GM18867 (cell line): Measurements from ENCODE around the gene SLC37A1.

ENCODE experiments used
- ATAC-seq: cut with Tn5 transposase; IDR thresholded peaks from one replicate; pipeline ENCODE4 v1.9.1; 2021; ENCODE audit warnings: mild to moderate bottlenecking, moderate library complexity; ENCODE audit not compliant: unreplicated experiment

SLC37A1 gene

DNA sequence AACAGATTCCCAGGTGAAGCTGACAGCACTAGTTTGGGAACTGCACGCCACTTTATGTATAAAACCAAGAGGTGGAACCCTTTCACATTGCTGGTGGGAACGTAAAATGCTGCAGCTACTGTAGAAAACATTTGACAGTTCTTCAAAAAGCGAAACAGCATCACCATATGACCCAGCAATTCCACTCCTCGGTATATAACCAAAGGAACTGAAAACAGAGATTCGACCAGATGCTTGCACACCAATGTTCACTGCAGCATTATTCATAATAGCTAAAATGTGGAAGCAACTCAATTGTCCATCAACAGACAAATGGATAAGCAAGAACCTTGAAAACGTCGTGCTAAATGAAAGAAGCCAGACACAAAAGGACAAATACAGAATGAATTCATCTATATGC is 35.1 kb upstream of the SLC37A1 start:
- ATAC-seq: peak; percentile 47

DNA sequence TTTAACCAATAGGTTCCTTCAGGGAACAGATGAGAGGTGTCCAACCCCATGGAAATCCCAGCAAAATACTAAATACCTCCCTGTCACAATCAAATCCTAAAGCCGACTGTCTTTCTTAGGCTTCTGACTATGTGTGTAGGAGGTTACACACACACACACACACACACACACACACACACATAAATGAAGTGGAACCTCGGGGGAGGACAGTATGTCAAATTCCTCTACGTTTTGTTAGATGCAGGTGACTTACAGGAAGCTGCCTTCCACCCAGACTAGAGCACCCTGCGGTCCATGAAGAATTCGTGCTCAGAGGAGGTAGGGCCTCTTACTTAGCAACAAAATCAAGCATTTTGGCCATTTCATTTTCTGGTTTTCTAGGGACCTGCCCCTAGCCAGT is 34.1 kb upstream of the SLC37A1 start:
- ATAC-seq: no peak

DNA sequence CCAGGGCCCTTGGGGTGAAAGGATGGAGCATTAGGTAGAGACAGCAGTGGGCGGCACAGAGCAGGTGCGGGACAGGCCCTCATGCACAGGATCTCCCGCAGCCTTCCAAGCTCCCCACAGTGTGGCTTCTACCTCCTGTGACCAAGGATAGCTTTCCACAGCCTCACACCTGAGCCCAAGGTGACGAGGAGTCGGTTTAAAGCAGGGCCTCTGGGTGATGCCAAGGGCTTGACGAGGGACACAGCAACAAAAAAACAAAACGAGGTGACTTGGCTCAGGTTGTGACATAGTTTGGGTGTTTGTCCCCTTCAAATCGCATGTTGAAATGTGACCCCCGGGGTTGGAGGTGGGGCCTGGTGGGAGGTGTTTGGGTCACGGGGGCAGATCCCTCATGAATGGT is 32.9 kb upstream of the SLC37A1 start:
- ATAC-seq: no peak

GRCh38 chr21:42481169-42481568 is 32.5 kb upstream of the SLC37A1 start:
- no peak for ATAC-seq

- ATAC-seq: no peak
Measured at GRCh38 chr21:42484966-42485365, 28.7 kb upstream of the SLC37A1 start.

GRCh38 chr21:42486072-42486471 is 27.6 kb upstream of the SLC37A1 start:
- no peak for ATAC-seq

DNA sequence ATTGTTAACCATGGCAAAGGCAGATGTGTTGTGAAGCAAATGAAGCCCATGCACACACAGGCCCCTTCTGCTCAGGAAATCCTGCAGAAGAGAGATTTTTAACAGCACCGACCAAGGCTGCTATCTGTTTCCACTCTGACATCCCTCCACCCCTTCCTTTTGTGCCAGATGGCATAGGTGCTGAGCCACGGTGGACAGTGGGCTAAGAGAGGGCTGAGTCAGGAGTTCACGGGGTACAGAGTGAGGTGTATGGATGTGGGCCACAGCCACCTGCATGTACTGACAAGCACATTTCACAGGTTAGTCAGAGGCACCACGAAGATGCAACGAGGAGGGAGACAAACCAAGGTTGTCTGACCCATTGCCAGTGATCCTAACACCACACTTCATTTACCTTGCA is 27.1 kb upstream of the SLC37A1 start:
- no peak for ATAC-seq

DNA sequence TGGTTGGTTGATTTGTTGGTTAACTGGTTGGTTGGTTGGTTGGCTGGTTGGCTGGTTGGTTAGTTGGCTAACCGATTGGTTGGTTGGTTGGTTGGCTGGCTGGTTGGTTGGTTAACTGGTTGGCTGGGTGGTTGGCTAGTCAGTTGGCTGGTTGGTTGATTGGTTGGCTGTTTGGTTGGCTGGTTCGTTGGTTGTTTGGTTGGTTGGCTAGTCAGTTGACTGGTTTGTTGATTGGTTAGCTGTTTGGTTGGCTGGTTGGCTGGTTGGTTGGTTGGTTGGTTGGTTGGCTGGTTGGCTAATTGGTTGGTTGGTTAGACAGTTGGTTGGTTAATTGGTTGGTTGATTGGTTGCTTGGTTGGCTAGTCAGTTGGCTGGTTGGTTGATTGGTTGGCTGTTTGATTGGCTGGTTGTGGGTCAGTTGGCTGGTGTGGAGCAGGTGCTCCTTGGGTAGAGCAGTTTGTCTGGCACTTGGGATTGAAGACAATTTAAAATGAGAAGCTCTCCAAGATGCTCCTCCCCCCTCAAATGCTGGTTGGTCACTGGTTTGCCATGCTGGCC is 24.6 kb upstream of the SLC37A1 start:
- no peak for ATAC-seq

- ATAC-seq: no peak
Measured at GRCh38 chr21:42489991-42490390, 23.7 kb upstream of the SLC37A1 start.

GRCh38 chr21:42490720-42491119 is 22.9 kb upstream of the SLC37A1 start:
- ATAC-seq: no peak

DNA sequence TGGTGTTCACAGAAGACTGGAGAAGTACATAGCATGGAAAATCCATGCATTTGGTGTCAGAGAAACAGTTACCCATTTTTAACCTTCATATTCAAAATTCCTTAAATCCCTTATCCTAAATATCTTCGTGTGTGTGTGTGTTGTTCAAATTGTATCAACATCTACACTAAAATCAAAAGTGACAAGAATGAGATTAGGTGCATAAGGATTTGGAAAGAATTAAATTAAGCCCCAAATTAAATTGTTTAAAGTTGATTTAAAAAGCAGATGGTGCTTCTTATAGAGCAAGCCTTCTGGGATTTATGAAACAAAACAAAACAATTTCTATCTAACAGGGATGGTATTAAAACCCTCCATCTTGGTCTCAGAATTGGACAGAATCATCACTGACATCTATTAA is 22.3 kb upstream of the SLC37A1 start:
- no peak for ATAC-seq

DNA sequence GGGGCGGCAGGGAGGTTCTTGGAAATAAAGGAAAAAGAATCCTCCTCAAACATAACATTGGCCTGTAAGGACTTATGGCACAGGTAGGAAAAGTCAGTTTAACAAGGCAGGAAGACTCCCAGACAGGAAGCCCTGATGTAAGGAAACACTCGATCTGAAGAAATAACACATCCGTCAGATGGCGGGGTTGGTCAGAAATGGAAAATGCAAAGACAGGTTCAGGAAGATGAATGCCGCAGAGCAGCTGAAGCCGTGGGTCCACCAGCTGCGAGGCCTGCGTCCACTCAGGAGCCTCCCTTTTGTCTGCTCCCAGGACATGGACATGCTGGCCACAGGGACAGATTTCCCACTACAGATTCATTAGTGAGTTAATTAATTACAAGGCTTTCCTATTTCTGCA is 21.5 kb upstream of the SLC37A1 start:
- ATAC-seq: no peak

DNA sequence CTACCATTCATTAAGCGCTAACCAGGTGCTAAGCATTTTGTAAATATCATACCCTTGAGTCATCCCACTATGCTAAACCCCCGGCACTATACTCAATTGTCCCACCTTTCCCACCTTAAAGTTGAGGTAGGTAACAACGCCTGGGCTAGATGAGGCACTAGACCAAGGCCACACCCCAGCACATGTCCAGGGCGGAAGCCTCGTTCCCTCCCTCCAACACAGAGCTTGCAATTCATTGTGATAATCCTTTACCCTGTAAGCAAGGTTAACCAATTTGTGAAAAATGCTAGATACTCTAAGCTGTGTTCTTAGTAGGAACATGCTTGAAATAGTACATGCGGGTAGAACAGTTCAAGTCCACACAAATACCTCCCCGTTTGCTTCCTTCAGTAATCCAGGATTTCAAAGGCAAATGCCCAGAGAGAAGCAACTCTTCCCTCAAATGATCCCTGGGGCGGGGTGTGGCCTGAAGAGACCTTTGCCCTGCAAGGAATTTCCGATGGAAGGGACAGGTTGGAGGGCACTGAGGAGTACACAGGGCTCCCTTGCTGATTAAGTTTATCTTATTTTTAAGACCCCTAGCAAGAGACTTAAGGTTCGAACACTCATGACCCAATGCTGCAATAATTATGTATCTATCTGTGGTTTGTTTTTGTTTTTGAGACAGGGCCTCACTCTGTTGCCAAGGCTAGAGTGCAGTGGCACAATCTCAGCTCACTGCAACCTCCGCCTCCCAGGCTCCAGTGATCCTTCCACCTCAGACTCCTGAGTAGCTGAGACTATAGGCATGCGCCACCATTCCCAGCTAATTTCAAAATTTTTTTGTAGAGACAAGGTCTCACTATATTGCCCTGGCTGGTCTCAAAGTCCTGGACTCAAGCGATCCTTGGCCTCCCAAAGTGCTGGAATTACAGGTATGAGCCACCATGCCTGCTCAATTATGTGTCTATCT is 20.3 kb upstream of the SLC37A1 start:
- ATAC-seq: no peak

DNA sequence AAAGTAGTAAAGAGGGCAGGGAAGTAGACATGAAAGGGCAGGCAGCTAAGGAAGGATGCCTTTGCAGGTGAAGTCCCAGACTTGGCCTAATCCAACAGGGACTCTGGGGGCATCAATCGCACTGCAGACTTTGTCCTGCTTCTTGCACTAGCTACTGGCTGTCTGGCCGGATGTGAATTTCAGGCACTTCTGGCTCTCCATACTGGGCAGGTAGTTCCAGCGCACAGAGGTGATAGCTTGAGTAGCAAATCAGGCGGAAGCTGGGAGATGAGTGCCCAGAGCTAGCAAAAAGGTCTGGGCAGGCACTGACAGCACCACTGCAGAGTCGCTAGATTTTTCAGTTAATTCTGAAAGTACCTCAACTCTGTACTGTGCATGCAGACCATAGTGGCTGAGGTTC is 18.6 kb upstream of the SLC37A1 start:
- ATAC-seq: no peak

DNA sequence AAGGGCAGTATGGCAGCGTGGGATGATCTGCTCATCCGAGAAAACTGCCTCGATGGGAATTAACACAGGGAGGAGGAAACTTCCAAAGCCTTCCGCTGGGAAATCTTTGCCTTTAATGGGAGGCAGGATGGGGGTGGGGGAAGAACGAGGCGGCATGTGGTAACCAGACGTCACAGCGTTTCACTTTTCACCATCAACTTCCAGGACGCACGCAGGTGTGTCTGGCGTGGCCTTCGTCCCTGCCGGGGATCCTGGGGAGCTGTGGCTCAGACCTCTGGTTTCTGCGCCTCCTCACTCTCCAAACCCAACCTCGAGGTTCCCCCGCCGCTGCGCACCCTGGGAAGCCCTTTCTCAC is 17.9 kb upstream of the SLC37A1 start:
- ATAC-seq: no peak

GRCh38 chr21:42496120-42496838 is 17.4 kb upstream of the SLC37A1 start, which contains the start of gene RSPH1:
RSPH1 (minus strand) TSS chr21:42496224; CDS start chr21:42496186, 38 bp downstream.
- ATAC-seq: peak; percentile 98

- no peak for ATAC-seq
Measured at GRCh38 chr21:42496839-42497202, 16.8 kb upstream of the SLC37A1 start.

GRCh38 chr21:42498012-42498411 is 15.6 kb upstream of the SLC37A1 start:
- ATAC-seq: no peak

GRCh38 chr21:42499444-42500112 is 14.1 kb upstream of the SLC37A1 start:
- ATAC-seq: no peak

DNA sequence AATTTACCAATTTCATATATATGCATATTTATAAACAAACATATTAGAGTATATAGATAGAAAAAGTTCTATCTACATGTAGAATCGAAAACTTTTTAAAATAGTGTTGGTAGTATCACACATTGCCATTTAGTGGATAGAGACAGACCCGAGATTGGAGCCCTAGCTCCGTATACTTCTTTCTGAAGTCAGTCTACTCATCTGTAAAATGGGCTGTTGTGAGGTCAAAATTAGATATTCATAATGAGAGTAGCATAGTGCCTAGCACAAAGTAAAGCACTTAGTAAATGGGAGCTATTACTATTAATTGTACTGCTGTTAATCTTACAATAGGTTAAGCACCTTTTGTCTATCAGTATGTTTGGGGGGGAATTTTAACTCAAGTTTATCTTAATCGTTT is 13.4 kb upstream of the SLC37A1 start:
- no peak for ATAC-seq

GRCh38 chr21:42500736-42501135 is 12.9 kb upstream of the SLC37A1 start:
- no peak for ATAC-seq
